Measurements from ENCODE around the gene PDE7B. TPM values are rescaled to one million over a fixed set of nuclear protein-coding genes. Genes with fewer than 3 reads are reported as not detected.

The PDE7B gene
- total and polyA plus RNA-seq, 2 of the 8 experiments (the other 6 are each of a cell fraction or from before 2014, with no cell fraction given): not detected

DNA sequence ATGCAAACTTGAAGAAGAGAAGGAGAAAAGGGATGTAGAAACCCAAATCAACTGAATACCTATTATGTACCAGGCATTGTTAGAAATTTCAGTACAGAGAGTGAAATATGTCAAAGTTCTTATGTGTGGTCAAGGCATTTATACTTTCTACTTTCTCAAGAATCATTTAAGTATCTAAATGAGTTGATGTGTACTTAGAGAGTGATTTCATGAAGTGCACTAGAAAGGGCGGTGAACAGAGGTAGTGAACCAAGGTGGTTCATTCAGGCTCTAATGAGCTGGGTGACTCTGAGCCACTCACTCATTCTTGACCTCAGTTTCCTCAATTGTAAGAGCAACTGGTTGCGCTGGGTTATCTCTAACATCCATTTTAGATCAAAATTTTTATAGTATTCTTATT is 3.3 kb downstream of the PDE7B start:
- Histone ChIP-seq H3K23ac (ENCODE audit: insufficient read length) (no peak overlapping the region), H3K79me2 (ENCODE audit: control insufficient read depth in 1 of 2, insufficient read depth in 2 of 2, low read length in 2 of 2) (no peaks in the 10 kb centered on the region), H2AFZ (ENCODE audit: low read length) (no peak overlapping the region), H3K36me3 (ENCODE audit: control insufficient read depth in 2 of 4, insufficient read depth in 4 of 4, low read length in 3 of 4) (no peaks in the 10 kb centered on the region), H4K91ac (replicated peaks; ENCODE audit: insufficient read length, low read length) (no peak overlapping the region), H3K79me1 (ENCODE audit: low read depth, low read length) (no peaks in the 10 kb centered on the region), H2BK5ac (ENCODE audit: low read depth, low read length) (no peak overlapping the region), H3K18ac (ENCODE audit: extremely low read depth, low read length) (no peak overlapping the region), H3K9me3 (ENCODE audit: insufficient read depth in 2 of 2, low read depth in 1 of 2, low read length in 1 of 2) (no peaks in the 10 kb centered on the region), H3K56ac (replicated peaks; ENCODE audit: insufficient read length, low read depth, low read length) (no peak overlapping the region), H2BK120ac (replicated peaks; ENCODE audit: low read depth, low read length) (no peak overlapping the region), H3K4ac (replicated peaks; ENCODE audit: insufficient read length, low read depth, low read length) (no peak overlapping the region), H3K23me2 (ENCODE audit: low read depth, low read length) (no peaks in the 10 kb centered on the region), H3K4me2 (ENCODE audit: insufficient read depth in 1 of 2, low read depth in 2 of 2, low read length in 2 of 2) (no peak overlapping the region), H4K8ac (ENCODE audit: extremely low read depth, insufficient read depth, low read length) (no peak overlapping the region), H2BK20ac (ENCODE audit: low read length) (no peak overlapping the region), H3K27me3 (replicated peaks in 1 of 4; ENCODE audit: control insufficient read depth in 3 of 4, extremely low read depth in 1 of 4, insufficient read depth in 3 of 4, low read length in 3 of 4) (no peaks in the 10 kb centered on the region), H3K4me3 (ENCODE audit: extremely low read depth in 1 of 4, insufficient read depth in 2 of 4, low read depth in 3 of 4, low read length in 4 of 4) (no peak overlapping the region), H4K5ac (ENCODE audit: insufficient read length, low read depth, low read length) (no peak overlapping the region), H2AK5ac (ENCODE audit: low read depth, low read length) (no peak overlapping the region), H2BK12ac (ENCODE audit: low read depth, low read length) (no peak overlapping the region), H3K14ac (ENCODE audit: insufficient read length) (no peak overlapping the region), H4K20me1 (replicated peaks in 1 of 2; ENCODE audit: control insufficient read depth in 1 of 2, insufficient read depth in 2 of 2, low read length in 2 of 2) (no peaks in the 10 kb centered on the region), H3K4me1 (replicated peaks in 1 of 4; ENCODE audit: control insufficient read depth in 3 of 4, insufficient read depth in 4 of 4, low read length in 3 of 4) (no peaks in the 10 kb centered on the region), H3K9ac (replicated peaks in 1 of 4; ENCODE audit: extremely low read depth in 1 of 4, low read depth in 3 of 4, low read length in 3 of 4) (no peak overlapping the region), H3K27ac (ENCODE audit: low read depth, low read length) (no peak overlapping the region), H2BK15ac (ENCODE audit: low read length) (no peak overlapping the region)
- no peak for DNase-seq (ENCODE audit: low read depth in 1 of 2, low spot score in 2 of 2)
- TF ChIP-seq RNF2 (IDR thresholded peaks at IDR 0.05; ENCODE audit: borderline replicate concordance, low read depth, low read length, missing control alignments, poor library complexity, severe bottlenecking) (no peak), SIX5 (IDR thresholded peaks at IDR 0.05; ENCODE audit: low read depth, low read length) (no peak), ASH2L (IDR thresholded peaks at IDR 0.05; ENCODE audit: low read length) (no peak), BRCA1 (IDR thresholded peaks at IDR 0.05; ENCODE audit: low read depth, low read length) (no peak), HDAC2 (IDR thresholded peaks at IDR 0.05; ENCODE audit: borderline replicate concordance in 1 of 2, low read depth in 2 of 2, low read length in 2 of 2) (no peak), YY1 (IDR thresholded peaks at IDR 0.05; ENCODE audit: low read depth, low read length) (no peak), CREB1 (IDR thresholded peaks at IDR 0.05) (no peak), NANOG (IDR thresholded peaks at IDR 0.05; ENCODE audit: insufficient read depth, low read depth, low read length, poor library complexity, severe bottlenecking) (no peak), RAD21 (IDR thresholded peaks at IDR 0.05 in 1 of 2, conservative IDR thresholded peaks at IDR 0.05 in 1 of 2; ENCODE audit: low read depth in 2 of 2, low read length in 2 of 2) (no peak), CBX8 (IDR thresholded peaks at IDR 0.05; ENCODE audit: borderline replicate concordance, low read depth, low read length) (no peak), TAF7 (optimal IDR thresholded peaks at IDR 0.05; ENCODE audit: borderline replicate concordance, low read depth, low read length) (no peak)
- 95% methylated on average over 2 of the region's 2 CpGs; no CpG with 5 or more reads in 1 of the 2 experiments for WGBS, 2 experiments (ENCODE audit: extremely low coverage in 1 of 2, insufficient coverage in 1 of 2, insufficient read length in 1 of 2, insufficient replicate concordance in 2 of 2, low coverage in 1 of 2, low lambda C conversion rate in 2 of 2, missing lambda C conversion rate in 1 of 2)
- ChIA-PET CTCF (ENCODE audit: partially characterized antibody) (interaction anchor here (1.0 kb wide), 1 partner anchor 112 kb away, joined by 3 read pairs; no protein-coding TSS in a partner anchor), POLR2A (ENCODE audit: partially characterized antibody) (no interaction called here)
- FAIRE-seq: no peak

Data from H1 (cell line).